ENCODE data around the gene GNA12. TPM values are rescaled to one million over a fixed set of nuclear protein-coding genes. Genes with fewer than 3 reads are reported as not detected.

GNA12 gene
- total and polyA plus RNA-seq, 9 of the 15 experiments (the other 6 are each of a cell fraction or from before 2014, with no cell fraction given): 0.65 to 32.7 (median 9.6) TPM

- TF ChIP-seq MAZ (CRISPR knock-in tag; conservative IDR thresholded peaks at IDR 0.05 in 1 of 2, IDR thresholded peaks at IDR 0.05 in 1 of 2): peak in 1 of 2 experiments; percentile 44; a peak in 2 of 4 replicates
- TF ChIP-seq ZNF668 (CRISPR knock-in tag; IDR thresholded peaks at IDR 0.05): 0 out of 2 replicates have a peak, but pooled peaks have one; percentile 52
- TF ChIP-seq SOX6 (IDR thresholded peaks at IDR 0.05): peak; percentile 71
- peak; percentile 94 for TF ChIP-seq ETV5 (CRISPR knock-in tag; IDR thresholded peaks at IDR 0.05; ENCODE audit: low read depth)
- no peak for TF ChIP-seq WHSC1 (IDR thresholded peaks at IDR 0.05; ENCODE audit: low read length)
- peak; percentile 47; the same call in 1 of the 2 replicates for TF ChIP-seq ZNF134 (CRISPR knock-in tag; conservative IDR thresholded peaks at IDR 0.05)
- 0 out of 2 replicates have a peak, but pooled peaks have one; percentile 38 for TF ChIP-seq GTF2A2 (tag; IDR thresholded peaks at IDR 0.05)
- peak; percentile 89 for TF ChIP-seq ARID1B (IDR thresholded peaks at IDR 0.05)
- TF ChIP-seq ZEB2 (IDR thresholded peaks at IDR 0.05): peak; percentile 37; the same call in 1 of the 2 replicates
- TF ChIP-seq POLR2G (IDR thresholded peaks at IDR 0.05; ENCODE audit: low read depth, low read length): peak; percentile 68
- TF ChIP-seq NFIC (IDR thresholded peaks at IDR 0.05): peak; percentile 57
- TF ChIP-seq MBD2 (IDR thresholded peaks at IDR 0.05; ENCODE audit: borderline replicate concordance, low read depth): peak; percentile 60
- no peak for TF ChIP-seq CEBPB (tag; IDR thresholded peaks at IDR 0.05)
- TF ChIP-seq CXXC5 (CRISPR knock-in tag; IDR thresholded peaks at IDR 0.05): peak; percentile 88
- peak; percentile 94 to 95 for TF ChIP-seq FOXK2 (conservative IDR thresholded peaks at IDR 0.05 in 1 of 2, IDR thresholded peaks at IDR 0.05 in 1 of 2; ENCODE audit: low read depth in 2 of 2)
- peak; percentile 54; the same call in 1 of the 2 replicates for TF ChIP-seq MEF2D (tag; conservative IDR thresholded peaks at IDR 0.05; ENCODE audit: low read depth)
- TF ChIP-seq SMARCA4 (IDR thresholded peaks at IDR 0.05): peak; percentile 78
- peak; percentile 74; the same call in 1 of the 2 replicates for TF ChIP-seq LEF1 (IDR thresholded peaks at IDR 0.05)
- TF ChIP-seq, protein P1, sequence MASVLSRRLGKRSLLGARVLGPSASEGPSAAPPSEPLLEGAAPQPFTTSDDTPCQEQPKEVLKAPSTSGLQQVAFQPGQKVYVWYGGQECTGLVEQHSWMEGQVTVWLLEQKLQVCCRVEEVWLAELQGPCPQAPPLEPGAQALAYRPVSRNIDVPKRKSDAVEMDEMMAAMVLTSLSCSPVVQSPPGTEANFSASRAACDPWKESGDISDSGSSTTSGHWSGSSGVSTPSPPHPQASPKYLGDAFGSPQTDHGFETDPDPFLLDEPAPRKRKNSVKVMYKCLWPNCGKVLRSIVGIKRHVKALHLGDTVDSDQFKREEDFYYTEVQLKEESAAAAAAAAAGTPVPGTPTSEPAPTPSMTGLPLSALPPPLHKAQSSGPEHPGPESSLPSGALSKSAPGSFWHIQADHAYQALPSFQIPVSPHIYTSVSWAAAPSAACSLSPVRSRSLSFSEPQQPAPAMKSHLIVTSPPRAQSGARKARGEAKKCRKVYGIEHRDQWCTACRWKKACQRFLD (CRISPR knock-in tag; IDR thresholded peaks at IDR 0.05): peak; percentile 96
- 0 out of 2 replicates have a peak, but pooled peaks have one; percentile 30 for TF ChIP-seq ZNF41 (CRISPR knock-in tag; conservative IDR thresholded peaks at IDR 0.05)
- peak; percentile 88 for TF ChIP-seq CREB3 (tag; conservative IDR thresholded peaks at IDR 0.05; ENCODE audit: low read depth)
- TF ChIP-seq RAD51 (IDR thresholded peaks at IDR 0.05; ENCODE audit: borderline replicate concordance, low read depth): peak; percentile 37; the same call in 1 of the 2 replicates
- no peak for TF ChIP-seq TGIF2 (CRISPR knock-in tag; IDR thresholded peaks at IDR 0.05)
- TF ChIP-seq KDM4B (IDR thresholded peaks at IDR 0.05; ENCODE audit: borderline replicate concordance in 2 of 2, low read depth in 1 of 2): no peak
- no peak for TF ChIP-seq NFATC3 (IDR thresholded peaks at IDR 0.05)
- TF ChIP-seq ZNF212 (CRISPR knock-in tag; IDR thresholded peaks at IDR 0.05): no peak
- peak; percentile 77 for TF ChIP-seq ELF2 (CRISPR knock-in tag; IDR thresholded peaks at IDR 0.05)
- TF ChIP-seq TBP (optimal IDR thresholded peaks at IDR 0.05; ENCODE audit: low read depth, low read length): peak; percentile 63
These were observed 126.5 kb downstream of the GNA12 start (continued) for GRCh38 chr7:2717293-2718261.

Data from K562 (cell line).